Testis (tissue), 2 donors: ENCODE data around the gene BAG2.

Experiments used
- POLR2A ChIP-seq: fragments of 450-650 bp; IDR thresholded peaks from one replicate; pipeline ENCODE4 v1.6.1; 2017; ENCODE audit warnings: antibody characterized with exemption, mild to moderate bottlenecking, moderate library complexity
- TF ChIP-seq, protein P1 (sequence below), 3 experiments: fragments of 450-650 bp in 2 of 3; fragments of 200-600 bp in 1 of 3; sonication (generic) in 1 of 3; IDR thresholded peaks; one replicate each; pipeline ENCODE4 v1.5.1; 2016 to 2019; ENCODE audit warnings: antibody characterized with exemption in 3 of 3, mild to moderate bottlenecking in 2 of 3, moderate library complexity in 1 of 3

GRCh38 chr6:57147955-57148858, 23.9 kb upstream of the BAG2 start:
- TF ChIP-seq, protein P1, sequence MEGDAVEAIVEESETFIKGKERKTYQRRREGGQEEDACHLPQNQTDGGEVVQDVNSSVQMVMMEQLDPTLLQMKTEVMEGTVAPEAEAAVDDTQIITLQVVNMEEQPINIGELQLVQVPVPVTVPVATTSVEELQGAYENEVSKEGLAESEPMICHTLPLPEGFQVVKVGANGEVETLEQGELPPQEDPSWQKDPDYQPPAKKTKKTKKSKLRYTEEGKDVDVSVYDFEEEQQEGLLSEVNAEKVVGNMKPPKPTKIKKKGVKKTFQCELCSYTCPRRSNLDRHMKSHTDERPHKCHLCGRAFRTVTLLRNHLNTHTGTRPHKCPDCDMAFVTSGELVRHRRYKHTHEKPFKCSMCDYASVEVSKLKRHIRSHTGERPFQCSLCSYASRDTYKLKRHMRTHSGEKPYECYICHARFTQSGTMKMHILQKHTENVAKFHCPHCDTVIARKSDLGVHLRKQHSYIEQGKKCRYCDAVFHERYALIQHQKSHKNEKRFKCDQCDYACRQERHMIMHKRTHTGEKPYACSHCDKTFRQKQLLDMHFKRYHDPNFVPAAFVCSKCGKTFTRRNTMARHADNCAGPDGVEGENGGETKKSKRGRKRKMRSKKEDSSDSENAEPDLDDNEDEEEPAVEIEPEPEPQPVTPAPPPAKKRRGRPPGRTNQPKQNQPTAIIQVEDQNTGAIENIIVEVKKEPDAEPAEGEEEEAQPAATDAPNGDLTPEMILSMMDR (IDR thresholded peaks at IDR 0.05), result no peak
- TF ChIP-seq POLR2A, result no peak
